K562 (cell line): ENCODE measurements around the gene LRP1B. TPM values are rescaled to one million over a fixed set of nuclear protein-coding genes. Genes with fewer than 3 reads are reported as not detected.
A peak's percentile ranks its signal among the peaks of the same experiment; 100 is the strongest.
"Not testable (repeated sequence)": the region's sequence is repeated elsewhere in the genome, so short reads cannot be mapped to it uniquely, and the experiment has no call there.

Source experiments
- ATAC-seq: fragments of 200-7000 bp; cut with Tn5 transposase; 3 replicates; pipeline ENCODE4 v1.9.1; 2020; ENCODE audit warnings: moderate library complexity
- BruUV-seq: library from RNA; stranded (reverse); fragments of 400-500 nt; replicated peaks from 2 replicates; lab custom pipeline; 2021; lab: Mats Ljungman, UMichigan
- CTCF ChIA-PET: fragments of 300-600 bp; formaldehyde crosslinking; extraction: SDS; loops from one replicate; lab custom pipeline; 2021; ENCODE audit warnings: low intra/inter-chr PET ratio; lab: Yijun Ruan, JAX
- POLR2A ChIA-PET: fragments of 300-600, 350-650 bp; sonication (Branson Sonifier 250); formaldehyde crosslinking; extraction: SDS; loops from one replicate; lab custom pipeline; 2021; ENCODE audit warnings: antibody characterized with exemption, inconsistent platforms; lab: Yijun Ruan, JAX
- DNase-seq, 4 experiments: peaks; one replicate each; pipeline versions ENCODE4 v3.0.0 to v3.0.0-alpha.2; 2011 to 2018; ENCODE audit warnings: low spot score in 3 of 4, mixed read lengths in 3 of 4; ENCODE audit errors: extremely low read depth in 1 of 4
- FAIRE-seq: peaks from 2 replicates; lab custom pipeline; 2011; peaks lifted over from hg19 to GRCh38; lab: Jason Lieb, UNC
- H2AFZ ChIP-seq: 2 replicates; pipeline ENCODE4 v1.6.0; 2011; ENCODE audit warnings: low read depth, low read length, control low read depth, inconsistent platforms
- H3K27ac ChIP-seq: fragments of 200-600 bp; 3 replicates; pipeline ENCODE4 v1.8.0; 2011; ENCODE audit warnings: low read depth, mild to moderate bottlenecking, control low read depth, inconsistent platforms, low read length, moderate library complexity, mixed read lengths; ENCODE audit errors: extremely low read depth
- H3K27me3 ChIP-seq, 2 experiments: fragments of 300-600 bp in 1 of 2; 2 replicates in 1 of 2; 3 replicates in 1 of 2; pipeline versions ENCODE4 v1.6.0 to v1.8.0; 2011; ENCODE audit warnings: inconsistent platforms in 2 of 2, low read length in 2 of 2, mild to moderate bottlenecking in 1 of 2, mixed read lengths in 1 of 2, moderate library complexity in 1 of 2; ENCODE audit not compliant: control insufficient read depth in 2 of 2, insufficient read depth in 2 of 2
- H3K36me3 ChIP-seq: fragments of 300-600 bp; 3 replicates; pipeline ENCODE4 v1.8.0; 2011; ENCODE audit warnings: mild to moderate bottlenecking, low read length, inconsistent platforms; ENCODE audit not compliant: control insufficient read depth, insufficient read depth
- H3K4me1 ChIP-seq, 2 experiments: fragments of 200-600 bp in 1 of 2; replicated peaks in 1 of 2; 2 replicates in 1 of 2; 3 replicates in 1 of 2; pipeline versions ENCODE4 v1.5.1 to v1.8.0; 2011; ENCODE audit warnings: inconsistent platforms in 2 of 2, low read length in 2 of 2, mild to moderate bottlenecking in 1 of 2, mixed read lengths in 1 of 2, moderate library complexity in 1 of 2; ENCODE audit not compliant: control insufficient read depth in 2 of 2, insufficient read depth in 2 of 2
- H3K4me2 ChIP-seq: 2 replicates; pipeline ENCODE4 v1.6.1; 2011; ENCODE audit warnings: low read length, control low read depth, inconsistent platforms, mixed read lengths; ENCODE audit not compliant: insufficient read depth
- H3K4me3 ChIP-seq: fragments of 200-600 bp; sonication (generic), shearing (Covaris generic); 2 replicates; pipeline ENCODE4 v1.5.1; 2016; ENCODE audit warnings: control low read depth, inconsistent platforms
- H3K79me2 ChIP-seq: fragments of 200-600 bp; 3 replicates; pipeline ENCODE4 v1.8.0; 2011; ENCODE audit warnings: low read length, inconsistent platforms; ENCODE audit not compliant: control insufficient read depth, insufficient read depth
- H3K9ac ChIP-seq, 2 experiments: 2 replicates each; pipeline versions ENCODE4 v1.6.0 to v1.6.1; 2011; ENCODE audit warnings: low read depth in 2 of 2, low read length in 2 of 2, control low read depth in 1 of 2, inconsistent platforms in 1 of 2, mild to moderate bottlenecking in 1 of 2, mixed read lengths in 1 of 2; ENCODE audit not compliant: insufficient read depth in 1 of 2
- H3K9me1 ChIP-seq: one replicate; pipeline ENCODE4 v1.6.0; 2011; ENCODE audit warnings: inconsistent platforms, mild to moderate bottlenecking, low read length, moderate library complexity; ENCODE audit not compliant: control insufficient read depth, insufficient read depth
- H3K9me3 ChIP-seq: replicated peaks from 2 replicates; pipeline ENCODE4 v1.5.1; 2011; ENCODE audit warnings: low read depth, low read length, inconsistent platforms; ENCODE audit not compliant: control insufficient read depth, insufficient read depth
- H4K20me1 ChIP-seq: replicated peaks from 2 replicates; pipeline ENCODE4 v1.6.1; 2011; ENCODE audit warnings: low read length, inconsistent platforms, mixed read lengths; ENCODE audit not compliant: control insufficient read depth, insufficient read depth
- HDGF ChIP-seq: fragments of 450-650 bp; IDR thresholded peaks from 2 replicates; pipeline ENCODE4 v1.6.1; 2016
- MAFK ChIP-seq: IDR thresholded peaks from 2 replicates; pipeline ENCODE4 v1.6.1; 2011; ENCODE audit warnings: low read length, improper control_type of control experiment
- ZBTB2 ChIP-seq: fragments of 450-650 bp; IDR thresholded peaks from 2 replicates; pipeline ENCODE4 v1.6.1; 2016; ENCODE audit warnings: antibody characterized with exemption
- WGBS: fragments of 100-300 bp; shearing (Covaris generic); methylation state at CpG from one replicate; pipeline ENCODE4 v1.1.6; 2016; ENCODE audit warnings: low coverage, mixed read lengths; ENCODE audit not compliant: insufficient coverage; ENCODE audit errors: missing lambda C conversion rate; 5-methylcytosine and 5-hydroxymethylcytosine counted together
- in situ Hi-C: fragments of 300-500 bp; cut with MboI; formaldehyde crosslinking; loops from 4 replicates; pipeline ENCODE4 v1.15.0; 2018; ENCODE audit warnings: inconsistent platforms, mixed read lengths
- intact Hi-C: fragments of 100-400 bp; cut with micrococcal nuclease; formaldehyde crosslinking; loops from 2 replicates; pipeline ENCODE4 v1.14.2; 2022
- polyA plus RNA-seq, 8 experiments: library from polyadenylated mRNA; depleted of rRNA in 4 of 8; stranded (reverse) in 5 of 8; unstranded in 3 of 8; fragments of >200 nt; fragmentation: Nextera tagmentation in 2 of 8; fragmentation: Illumina TruSeq in 1 of 8; extraction: Ambion mirVana in 2 of 8; extraction: Trizol in 1 of 8; gene quantifications; 2 replicates each; pipeline versions ENCODE4 v1.2.1 to v1.2.3, GENCODE V29; 2011 to 2014; ENCODE audit warnings: inconsistent platforms in 1 of 8, missing spikeins in 1 of 8
- total RNA-seq, 7 experiments: library from RNA; depleted of rRNA in 6 of 7; stranded (reverse); fragments of >200 nt in 6 of 7; fragmentation: Illumina TruSeq in 2 of 7; extraction: Trizol in 2 of 7; gene quantifications; 2 replicates each; pipeline versions ENCODE4 v1.2.1 to v1.2.3, GENCODE V29; 2011 to 2021; ENCODE audit warnings: low replicate concordance in 1 of 7
- TF ChIP-seq, protein P1 (sequence below): sonication (generic); formaldehyde crosslinking; IDR thresholded peaks from 2 replicates; pipeline ENCODE4 v1.8.0; 2022; ENCODE audit warnings: mild to moderate bottlenecking, missing genetic modification reagents

Gene LRP1B
- total and polyA plus RNA-seq, 9 of the 15 experiments (the other 6 are each of a cell fraction or from before 2014, with no cell fraction given), result not detected

- no peak for TF ChIP-seq ZBTB2
Observed at GRCh38 chr2:141186413-141187074, 944.3 kb downstream of the LRP1B start (continued).

- H3K4me3 ChIP-seq, result no peak overlapping the region
- 0% methylated on average over 1 of the region's 1 CpG for WGBS
- in situ Hi-C loops, result no loop called here
- no peak for FAIRE-seq
- intact Hi-C loops, result no loop called here
- H3K4me2 ChIP-seq, result no peak overlapping the region
- TF ChIP-seq, protein P1, sequence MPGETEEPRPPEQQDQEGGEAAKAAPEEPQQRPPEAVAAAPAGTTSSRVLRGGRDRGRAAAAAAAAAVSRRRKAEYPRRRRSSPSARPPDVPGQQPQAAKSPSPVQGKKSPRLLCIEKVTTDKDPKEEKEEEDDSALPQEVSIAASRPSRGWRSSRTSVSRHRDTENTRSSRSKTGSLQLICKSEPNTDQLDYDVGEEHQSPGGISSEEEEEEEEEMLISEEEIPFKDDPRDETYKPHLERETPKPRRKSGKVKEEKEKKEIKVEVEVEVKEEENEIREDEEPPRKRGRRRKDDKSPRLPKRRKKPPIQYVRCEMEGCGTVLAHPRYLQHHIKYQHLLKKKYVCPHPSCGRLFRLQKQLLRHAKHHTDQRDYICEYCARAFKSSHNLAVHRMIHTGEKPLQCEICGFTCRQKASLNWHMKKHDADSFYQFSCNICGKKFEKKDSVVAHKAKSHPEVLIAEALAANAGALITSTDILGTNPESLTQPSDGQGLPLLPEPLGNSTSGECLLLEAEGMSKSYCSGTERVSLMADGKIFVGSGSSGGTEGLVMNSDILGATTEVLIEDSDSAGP (CRISPR knock-in tag), result no peak
- TF ChIP-seq HDGF (no peak), MAFK (0 out of 2 replicates have a peak, but pooled peaks have one; percentile 12)
- BruUV-seq, result no TSS peak
- H3K9ac ChIP-seq, result no peak overlapping the region
- DNase-seq, result no peak
- H4K20me1 ChIP-seq, result no peaks in the 10 kb centered on the region
- no peak overlapping the region for H3K27ac ChIP-seq
- no peaks in the 10 kb centered on the region for H3K27me3 ChIP-seq
- H3K9me3 ChIP-seq, result no peaks in the 10 kb centered on the region; the same call in 1 of the 2 replicates
- no peaks in the 10 kb centered on the region for H3K36me3 ChIP-seq
- POLR2A ChIA-PET, result no interaction called here
- ATAC-seq, result no peak
- CTCF ChIA-PET, result no interaction called here
- no peaks in the 10 kb centered on the region for H3K79me2 ChIP-seq
- no peaks in the 10 kb centered on the region for H3K4me1 ChIP-seq
- H3K9me1 ChIP-seq, result no peaks in the 10 kb centered on the region
- H2AFZ ChIP-seq, result no peak overlapping the region
Observed at GRCh38 chr2:141182246-141182645, 948.6 kb downstream of the LRP1B start.

DNA sequence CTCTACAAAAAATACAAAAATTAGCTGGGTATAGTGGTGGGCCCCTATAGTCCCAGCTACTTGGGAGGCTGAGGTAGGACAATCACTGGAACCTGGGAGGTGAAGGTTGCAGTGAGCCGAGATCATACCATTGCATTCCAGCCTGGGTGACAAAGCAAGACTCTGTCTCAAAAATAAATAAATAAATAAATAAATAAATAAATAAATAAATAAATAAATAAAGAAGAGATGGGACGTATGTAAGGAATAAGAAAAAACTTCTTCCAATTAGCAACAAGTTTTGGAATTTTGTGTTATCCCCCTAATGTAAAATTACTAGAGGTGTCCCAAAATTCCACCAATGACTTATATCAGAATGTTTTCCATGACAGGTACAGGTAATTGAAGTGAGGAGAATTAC lies 961.7 kb downstream of the LRP1B start:
- H3K36me3 ChIP-seq, H2AFZ ChIP-seq, H3K27ac ChIP-seq, H3K4me3 ChIP-seq, DNase-seq, ATAC-seq, H3K79me2 ChIP-seq, H3K9me1 ChIP-seq, in situ Hi-C loops, H3K4me1 ChIP-seq, intact Hi-C loops, H3K4me2 ChIP-seq, BruUV-seq, CTCF ChIA-PET, FAIRE-seq, H3K9ac ChIP-seq, H3K27me3 ChIP-seq, H4K20me1 ChIP-seq, POLR2A ChIA-PET, H3K9me3 ChIP-seq: not testable (repeated sequence)
- WGBS, result 7% methylated on average over 2 of the region's 2 CpGs
